HG02623 (cell line): Measurements from ENCODE around the gene KDM1B.
"Not testable (repeated sequence)": the region's sequence is repeated elsewhere in the genome, so short reads cannot be mapped to it uniquely, and the experiment has no call there.

Experiments
- ATAC-seq: cut with Tn5 transposase; IDR thresholded peaks from one replicate; pipeline ENCODE4 v1.9.1; 2021; ENCODE audit warnings: moderate library complexity; ENCODE audit not compliant: unreplicated experiment

KDM1B gene

GRCh38 chr6:18226451-18227105 is 71.4 kb downstream of the KDM1B start:
- ATAC-seq, result not testable (repeated sequence)

GRCh38 chr6:18227166-18227565 is 71.9 kb downstream of the KDM1B start:
- ATAC-seq, result not testable (repeated sequence)

GRCh38 chr6:18228590-18228989 is 73.4 kb downstream of the KDM1B start:
- ATAC-seq, result not testable (repeated sequence)

GRCh38 chr6:18231856-18232255 is 76.6 kb downstream of the KDM1B start:
- ATAC-seq, result not testable (repeated sequence)

- not testable (repeated sequence) for ATAC-seq
Measured at GRCh38 chr6:18233770-18234169, 78.5 kb downstream of the KDM1B start.

GRCh38 chr6:18234564-18234963 is 79.3 kb downstream of the KDM1B start:
- ATAC-seq, result no peak

GRCh38 chr6:18235524-18235923 is 80.3 kb downstream of the KDM1B start:
- no peak for ATAC-seq

- ATAC-seq, result no peak
Measured at GRCh38 chr6:18237167-18237566, 81.9 kb downstream of the KDM1B start.

GRCh38 chr6:18240230-18240629 is 85.0 kb downstream of the KDM1B start:
- no peak for ATAC-seq

GRCh38 chr6:18241208-18242038 is 86.2 kb downstream of the KDM1B start:
- no peak for ATAC-seq

- ATAC-seq, result no peak
Measured at GRCh38 chr6:18242062-18242851, 87.0 kb downstream of the KDM1B start.

GRCh38 chr6:18243302-18243893 is 88.2 kb downstream of the KDM1B start:
- ATAC-seq, result no peak

GRCh38 chr6:18244251-18244650 is 89.0 kb downstream of the KDM1B start:
- no peak for ATAC-seq

GRCh38 chr6:18245079-18245478 is 89.9 kb downstream of the KDM1B start:
- no peak for ATAC-seq

- no peak for ATAC-seq
Measured at GRCh38 chr6:18245642-18246041, 90.4 kb downstream of the KDM1B start.

- ATAC-seq, result no peak
Measured at GRCh38 chr6:18246205-18246604, 91.0 kb downstream of the KDM1B start.

GRCh38 chr6:18247002-18247401 is 91.8 kb downstream of the KDM1B start:
- ATAC-seq, result no peak

GRCh38 chr6:18248698-18249097 is 93.5 kb downstream of the KDM1B start:
- ATAC-seq, result no peak

- ATAC-seq, result no peak
Measured at GRCh38 chr6:18249271-18249670, 94.0 kb downstream of the KDM1B start.

GRCh38 chr6:18253635-18254034 is 98.4 kb downstream of the KDM1B start:
- ATAC-seq, result no peak

GRCh38 chr6:18254793-18255192 is 99.6 kb downstream of the KDM1B start:
- no peak for ATAC-seq
